GM12875 (cell line): Measurements from ENCODE around the gene CIBAR2.

Source experiments
- H3K4me3 ChIP-seq: one replicate; pipeline ENCODE4 v1.5.1; 2011; ENCODE audit warnings: low read depth, low read length, control low read depth
- TF ChIP-seq, protein P1 (sequence below): IDR thresholded peaks from 2 replicates; pipeline ENCODE4 v1.5.1; 2011; ENCODE audit warnings: low read depth, mild to moderate bottlenecking, control low read depth, inconsistent platforms, low read length, moderate library complexity, borderline replicate concordance; ENCODE audit not compliant: insufficient read depth

CIBAR2 gene

GRCh38 chr16:85150331-85150940, 38.2 kb upstream of the CIBAR2 start:
- TF ChIP-seq, protein P1, sequence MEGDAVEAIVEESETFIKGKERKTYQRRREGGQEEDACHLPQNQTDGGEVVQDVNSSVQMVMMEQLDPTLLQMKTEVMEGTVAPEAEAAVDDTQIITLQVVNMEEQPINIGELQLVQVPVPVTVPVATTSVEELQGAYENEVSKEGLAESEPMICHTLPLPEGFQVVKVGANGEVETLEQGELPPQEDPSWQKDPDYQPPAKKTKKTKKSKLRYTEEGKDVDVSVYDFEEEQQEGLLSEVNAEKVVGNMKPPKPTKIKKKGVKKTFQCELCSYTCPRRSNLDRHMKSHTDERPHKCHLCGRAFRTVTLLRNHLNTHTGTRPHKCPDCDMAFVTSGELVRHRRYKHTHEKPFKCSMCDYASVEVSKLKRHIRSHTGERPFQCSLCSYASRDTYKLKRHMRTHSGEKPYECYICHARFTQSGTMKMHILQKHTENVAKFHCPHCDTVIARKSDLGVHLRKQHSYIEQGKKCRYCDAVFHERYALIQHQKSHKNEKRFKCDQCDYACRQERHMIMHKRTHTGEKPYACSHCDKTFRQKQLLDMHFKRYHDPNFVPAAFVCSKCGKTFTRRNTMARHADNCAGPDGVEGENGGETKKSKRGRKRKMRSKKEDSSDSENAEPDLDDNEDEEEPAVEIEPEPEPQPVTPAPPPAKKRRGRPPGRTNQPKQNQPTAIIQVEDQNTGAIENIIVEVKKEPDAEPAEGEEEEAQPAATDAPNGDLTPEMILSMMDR = no peak
- no peak overlapping the region for H3K4me3 ChIP-seq

- TF ChIP-seq, protein P1 = no peak
- H3K4me3 ChIP-seq = no peak overlapping the region
Measured at GRCh38 chr16:85149776-85150175, 37.5 kb upstream of the CIBAR2 start.

DNA sequence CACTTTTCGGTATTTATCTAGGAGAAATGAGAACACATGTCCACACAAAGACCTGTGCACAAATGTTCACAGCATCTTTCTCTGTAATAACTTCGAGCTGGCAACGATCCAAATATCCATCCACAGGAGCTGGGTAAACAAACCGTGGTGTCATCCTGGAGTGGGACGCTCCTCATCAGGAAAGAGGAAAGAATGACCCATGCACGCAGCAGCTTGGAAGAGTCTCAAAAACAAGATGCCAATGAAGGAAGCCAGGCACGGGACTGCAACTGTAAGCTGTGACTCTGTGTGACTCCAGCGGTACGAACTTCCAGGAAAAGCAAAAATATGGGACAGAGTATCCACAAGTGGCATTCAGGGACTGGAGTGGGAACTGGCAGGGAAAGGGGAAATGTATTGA, 36.7 kb upstream of the CIBAR2 start:
- H3K4me3 ChIP-seq = no peak overlapping the region
- TF ChIP-seq, protein P1 = no peak

GRCh38 chr16:85146922-85147651, 34.8 kb upstream of the CIBAR2 start:
- H3K4me3 ChIP-seq = no peak overlapping the region
- TF ChIP-seq, protein P1 = no peak

DNA sequence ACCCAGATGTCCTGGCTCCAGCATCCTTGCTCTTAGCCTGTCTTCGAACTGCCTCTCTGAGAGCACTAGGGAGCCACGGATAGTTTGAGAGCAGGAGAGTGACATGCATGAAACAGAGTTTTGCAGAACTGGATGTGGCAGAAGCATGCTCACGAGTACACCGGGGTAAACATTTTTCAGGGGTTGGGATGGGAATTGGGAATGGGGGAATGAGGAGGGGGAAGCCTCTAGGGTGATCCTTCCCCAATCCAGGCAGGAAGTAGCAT, 34.2 kb upstream of the CIBAR2 start:
- TF ChIP-seq, protein P1 = no peak
- no peak overlapping the region for H3K4me3 ChIP-seq

DNA sequence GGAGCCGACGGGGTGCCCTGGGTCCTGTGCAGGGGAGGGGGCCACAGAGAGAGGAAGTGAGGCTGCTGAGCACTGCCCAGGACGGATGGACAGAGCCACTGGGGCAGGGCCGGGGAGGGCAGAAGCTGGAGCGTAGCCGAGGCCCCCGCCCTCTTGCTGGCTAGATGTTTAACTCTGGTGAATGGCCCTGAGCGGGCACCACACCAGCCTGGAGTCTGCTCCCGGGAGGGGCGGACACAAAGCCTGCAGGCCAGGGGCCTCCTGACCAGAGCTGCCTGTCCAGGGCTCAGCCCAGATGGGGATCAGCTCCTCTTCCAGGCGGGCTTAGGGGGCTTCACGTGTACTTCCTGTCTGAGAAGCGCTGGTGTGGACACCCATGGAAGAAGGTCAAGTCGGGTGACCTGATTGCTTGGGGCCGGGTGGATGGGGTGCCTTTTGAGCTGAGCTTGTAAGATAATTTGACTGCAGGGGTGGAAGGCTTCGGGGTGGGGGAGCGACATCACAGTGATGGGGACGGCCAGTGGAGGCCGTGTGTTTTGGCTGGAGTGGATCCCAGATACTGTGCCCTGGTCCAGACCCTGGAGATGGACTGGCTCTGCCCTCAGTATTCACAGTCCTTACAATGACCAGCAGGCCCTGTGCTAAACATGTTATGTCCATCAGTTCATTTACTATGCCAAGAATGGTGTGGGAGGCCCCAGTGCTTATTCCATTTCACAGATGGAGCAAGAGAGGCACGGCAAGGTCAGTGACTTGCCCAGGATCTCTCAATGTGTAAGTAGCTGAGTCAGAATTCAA, 33.7 kb upstream of the CIBAR2 start:
- H3K4me3 ChIP-seq = no peak overlapping the region
- TF ChIP-seq, protein P1 = no peak
